Measurements from ENCODE around the gene NUAK2. TPM values are rescaled to one million over a fixed set of nuclear protein-coding genes. Genes with fewer than 3 reads are reported as not detected.
A peak's percentile ranks its signal among the peaks of the same experiment; 100 is the strongest.

NUAK2 gene
- total and polyA plus RNA-seq, 2 of the 4 experiments (the other 2 are of a cell fraction): 7.2 to 17.6 TPM

DNA sequence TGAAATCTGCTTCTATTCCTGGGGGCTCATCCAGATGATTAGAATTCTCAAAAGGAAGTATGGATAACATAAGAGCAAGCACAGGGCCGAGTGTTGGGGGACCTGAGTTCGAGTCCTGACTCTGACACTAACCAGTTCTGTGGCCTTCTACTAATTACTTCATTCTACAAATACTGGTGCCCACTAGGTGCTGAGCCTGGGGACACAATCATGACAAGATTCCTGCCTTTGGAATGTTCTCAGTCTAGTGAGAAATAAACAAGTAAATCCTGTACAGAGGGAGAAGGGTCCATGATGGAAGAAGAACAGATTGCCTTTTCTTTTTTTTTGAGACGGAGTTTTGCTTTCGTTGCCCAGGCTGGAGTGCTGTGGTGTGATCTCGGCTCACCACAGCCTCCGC is 2.2 kb upstream of the NUAK2 start:
- Histone ChIP-seq H2AK9ac (replicated peaks; ENCODE audit: low read depth, low read length, poor library complexity) (no peak overlapping the region), H4K91ac (ENCODE audit: insufficient read depth, low read depth, low read length) (peak overlapping the region; percentile 29), H3K27ac (ENCODE audit: insufficient read depth, low read length) (no peak overlapping the region), H3K18ac (ENCODE audit: low read depth, low read length) (no peak overlapping the region), H3K56ac (ENCODE audit: extremely low read depth, insufficient read depth, low read length) (no peak overlapping the region), H3K9me1 (ENCODE audit: insufficient read depth, low read length) (peaks cover 15% of the 10 kb centered on the region), H3K9me3 (ENCODE audit: control insufficient read depth, insufficient read depth, low read length) (no peaks in the 10 kb centered on the region), H3K23ac (ENCODE audit: low read depth, low read length) (0 out of 2 replicates have a peak overlapping the region, but pooled peaks have one; percentile 44), H2BK120ac (ENCODE audit: low read depth, low read length) (peak overlapping the region; percentile 25; the same call in 1 of the 2 replicates), H3K27me3 (ENCODE audit: control insufficient read depth, insufficient read depth, low read length) (no peaks in the 10 kb centered on the region), H2AFZ (replicated peaks; ENCODE audit: low read length, poor library complexity) (no peak overlapping the region), H4K8ac (ENCODE audit: low read depth in 2 of 2, low read length in 2 of 2) (no peak overlapping the region), H3K36me3 (ENCODE audit: control insufficient read depth, insufficient read depth, low read length) (no peaks in the 10 kb centered on the region; the same call in 1 of the 2 replicates), H3K9ac (ENCODE audit: low read depth, low read length) (no peak overlapping the region), H4K20me1 (ENCODE audit: insufficient read depth, low read length) (peaks cover 23% of the 10 kb centered on the region), H2BK15ac (ENCODE audit: low read depth, low read length) (peak overlapping the region; percentile 73; the same call in 1 of the 3 replicates), H3K4me2 (ENCODE audit: low read depth, low read length) (no peak overlapping the region), H2AK5ac (ENCODE audit: low read depth, low read length) (no peak overlapping the region; the same call in 1 of the 2 replicates), H4K5ac (ENCODE audit: low read depth, low read length) (no peak overlapping the region), H3K4me1 (ENCODE audit: control insufficient read depth, insufficient read depth, low read length) (peaks cover 18% of the 10 kb centered on the region), H3K4ac (ENCODE audit: low read depth, low read length) (peak overlapping the region; percentile 40; the same call in 1 of the 2 replicates), H2BK5ac (ENCODE audit: low read depth, low read length, poor library complexity, severe bottlenecking) (no peak overlapping the region), H3K79me1 (ENCODE audit: low read depth in 1 of 2, low read length in 2 of 2) (peaks cover 5 to 37% of the 10 kb centered on the region in 2 experiments; a peak in 3 of 4 replicates), H2BK20ac (ENCODE audit: low read depth, low read length) (peak overlapping the region; percentile 8; the same call in 1 of the 2 replicates), H3K14ac (replicated peaks; ENCODE audit: low read depth, low read length) (no peak overlapping the region), H3K4me3 (ENCODE audit: insufficient read depth, low read depth, low read length) (no peak overlapping the region)
- DNase-seq (no peak), ATAC-seq (ENCODE audit: low read depth) (no peak)
- ChIA-PET POLR2A (ENCODE audit: unreplicated experiment) (no interaction called here), CTCF (interaction anchor here (0.6 to 4.7 kb wide), 4 partner anchors 39 to 67 kb away, joined by 5 to 126 read pairs (median 22); no protein-coding TSS in a partner anchor)
- intact Hi-C loops (cut with micrococcal nuclease) (loop anchor here (2.0 to 10.0 kb wide), 2 partner anchors 149 to 335 kb away; no protein-coding TSS in a partner anchor), in situ Hi-C loops (cut with MboI; ENCODE audit: low sequenced_read_pairs) (loop anchor here (5.0 kb wide), 1 partner anchor 46 kb away; no protein-coding TSS in a partner anchor), dilution Hi-C loops (cut with HindIII; ENCODE audit: low sequenced_read_pairs, unreplicated experiment) (no loop called here)
- no TSS peak for BruUV-seq (replicated peaks)
- TF ChIP-seq SMC3 (IDR thresholded peaks at IDR 0.05; ENCODE audit: low read depth, low read length): no peak
- TF ChIP-seq, protein P1, sequence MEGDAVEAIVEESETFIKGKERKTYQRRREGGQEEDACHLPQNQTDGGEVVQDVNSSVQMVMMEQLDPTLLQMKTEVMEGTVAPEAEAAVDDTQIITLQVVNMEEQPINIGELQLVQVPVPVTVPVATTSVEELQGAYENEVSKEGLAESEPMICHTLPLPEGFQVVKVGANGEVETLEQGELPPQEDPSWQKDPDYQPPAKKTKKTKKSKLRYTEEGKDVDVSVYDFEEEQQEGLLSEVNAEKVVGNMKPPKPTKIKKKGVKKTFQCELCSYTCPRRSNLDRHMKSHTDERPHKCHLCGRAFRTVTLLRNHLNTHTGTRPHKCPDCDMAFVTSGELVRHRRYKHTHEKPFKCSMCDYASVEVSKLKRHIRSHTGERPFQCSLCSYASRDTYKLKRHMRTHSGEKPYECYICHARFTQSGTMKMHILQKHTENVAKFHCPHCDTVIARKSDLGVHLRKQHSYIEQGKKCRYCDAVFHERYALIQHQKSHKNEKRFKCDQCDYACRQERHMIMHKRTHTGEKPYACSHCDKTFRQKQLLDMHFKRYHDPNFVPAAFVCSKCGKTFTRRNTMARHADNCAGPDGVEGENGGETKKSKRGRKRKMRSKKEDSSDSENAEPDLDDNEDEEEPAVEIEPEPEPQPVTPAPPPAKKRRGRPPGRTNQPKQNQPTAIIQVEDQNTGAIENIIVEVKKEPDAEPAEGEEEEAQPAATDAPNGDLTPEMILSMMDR (conservative IDR thresholded peaks at IDR 0.05; ENCODE audit: low read depth, low read length): no peak
- TF ChIP-seq MAFK (IDR thresholded peaks at IDR 0.05; ENCODE audit: low read depth, low read length): no peak
- TF ChIP-seq, protein P2, sequence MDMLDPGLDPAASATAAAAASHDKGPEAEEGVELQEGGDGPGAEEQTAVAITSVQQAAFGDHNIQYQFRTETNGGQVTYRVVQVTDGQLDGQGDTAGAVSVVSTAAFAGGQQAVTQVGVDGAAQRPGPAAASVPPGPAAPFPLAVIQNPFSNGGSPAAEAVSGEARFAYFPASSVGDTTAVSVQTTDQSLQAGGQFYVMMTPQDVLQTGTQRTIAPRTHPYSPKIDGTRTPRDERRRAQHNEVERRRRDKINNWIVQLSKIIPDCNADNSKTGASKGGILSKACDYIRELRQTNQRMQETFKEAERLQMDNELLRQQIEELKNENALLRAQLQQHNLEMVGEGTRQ (IDR thresholded peaks at IDR 0.05; ENCODE audit: low read depth, low read length): no peak
- no peak for TF ChIP-seq CEBPB (IDR thresholded peaks at IDR 0.05; ENCODE audit: low read depth, low read length)
- no peak for TF ChIP-seq RAD21 (IDR thresholded peaks at IDR 0.05; ENCODE audit: low read length)
- WGBS, 2 experiments (ENCODE audit: extremely low coverage in 2 of 2, insufficient read length in 1 of 2): no CpG with 5 or more reads among the region's 6 CpGs
